HepG2 (cell line): Measurements from ENCODE around the gene PGLYRP4. TPM values are rescaled to one million over a fixed set of nuclear protein-coding genes. Genes with fewer than 3 reads are reported as not detected.

Experiments
- ATAC-seq: fragments of 200-7000 bp; cut with Tn5 transposase; 3 replicates; pipeline ENCODE4 v1.9.1; 2020; ENCODE audit warnings: mild to moderate bottlenecking, moderate library complexity
- BruUV-seq: library from RNA; stranded (reverse); fragments of 400-500 nt; replicated peaks from 2 replicates; lab custom pipeline; 2021; lab: Mats Ljungman, UMichigan
- CTCF ChIA-PET: fragments of 300-600 bp; formaldehyde crosslinking; extraction: SDS; loops from one replicate; lab custom pipeline; 2021; ENCODE audit warnings: low total read pairs, inconsistent platforms, low intra/inter-chr PET ratio; lab: Yijun Ruan, JAX
- POLR2A ChIA-PET: fragments of 350-600 bp; sonication (Branson Sonifier 250); formaldehyde crosslinking; loops from one replicate; lab custom pipeline; 2020; ENCODE audit warnings: antibody characterized with exemption, inconsistent platforms; lab: Yijun Ruan, JAX
- DNase-seq: peaks from one replicate; pipeline ENCODE4 v3.0.0-alpha.2; 2015; ENCODE audit warnings: low spot score
- FAIRE-seq: peaks from 3 replicates; lab custom pipeline; 2011; peaks lifted over from hg19 to GRCh38; lab: Jason Lieb, UNC
- H2AFZ ChIP-seq: one replicate; pipeline ENCODE4 v1.6.1; 2011; ENCODE audit warnings: low read length, inconsistent platforms
- H3K27ac ChIP-seq: fragments of 300-600 bp; 3 replicates; pipeline ENCODE4 v1.8.0; 2011; ENCODE audit warnings: mixed run types, mild to moderate bottlenecking, mixed read lengths, low read length, inconsistent platforms; ENCODE audit not compliant: insufficient read depth; ENCODE audit errors: extremely low read length
- H3K27me3 ChIP-seq, 2 experiments: fragments of 200-600 bp in 1 of 2; 2 replicates in 1 of 2; 3 replicates in 1 of 2; pipeline versions ENCODE4 v1.6.0 to v1.8.0; 2011; ENCODE audit warnings: low read length in 2 of 2, mild to moderate bottlenecking in 2 of 2, moderate library complexity in 2 of 2, inconsistent platforms in 1 of 2; ENCODE audit not compliant: insufficient read depth in 2 of 2, control insufficient read depth in 1 of 2
- H3K36me3 ChIP-seq, 2 experiments: fragments of 200-600 bp in 1 of 2; replicated peaks in 1 of 2; 2 replicates in 1 of 2; 3 replicates in 1 of 2; pipeline versions ENCODE4 v1.5.1 to v1.8.0; 2011; ENCODE audit warnings: low read length in 2 of 2, inconsistent platforms in 1 of 2; ENCODE audit not compliant: insufficient read depth in 2 of 2, control insufficient read depth in 1 of 2
- H3K4me1 ChIP-seq: 2 replicates; pipeline ENCODE4 v1.5.1; 2012; ENCODE audit warnings: low read length, inconsistent platforms; ENCODE audit not compliant: insufficient read depth
- H3K4me2 ChIP-seq: 2 replicates; pipeline ENCODE4 v1.6.0; 2011; ENCODE audit warnings: low read depth, low read length, inconsistent platforms
- H3K4me3 ChIP-seq, 3 experiments: fragments of 200-600 bp in 1 of 3; sonication (generic), shearing (Covaris generic) in 1 of 3; replicated peaks in 1 of 3; 2 replicates each; pipeline ENCODE4 v1.5.1; 2011 to 2016; ENCODE audit warnings: low read length in 3 of 3, inconsistent platforms in 2 of 3, low read depth in 2 of 3, mild to moderate bottlenecking in 2 of 3, control low read depth in 1 of 3, mixed read lengths in 1 of 3; ENCODE audit not compliant: insufficient read depth in 1 of 3
- H3K79me2 ChIP-seq: one replicate; pipeline ENCODE4 v1.6.1; 2011; ENCODE audit warnings: low read length, inconsistent platforms; ENCODE audit not compliant: insufficient read depth
- H3K9ac ChIP-seq: 2 replicates; pipeline ENCODE4 v1.6.0; 2011; ENCODE audit warnings: mild to moderate bottlenecking, low read depth, low read length, inconsistent platforms; ENCODE audit not compliant: insufficient read depth
- H3K9me3 ChIP-seq: 2 replicates; pipeline ENCODE4 v1.5.1; 2012; ENCODE audit warnings: mild to moderate bottlenecking, low read length
- H4K20me1 ChIP-seq: 2 replicates; pipeline ENCODE4 v1.6.0; 2011; ENCODE audit warnings: inconsistent platforms, mild to moderate bottlenecking, low read length, moderate library complexity; ENCODE audit not compliant: insufficient read depth
- ARID4A ChIP-seq: sonication (generic); formaldehyde crosslinking; IDR thresholded peaks from 2 replicates; pipeline ENCODE4 v1.5.0; 2020; ENCODE audit warnings: mild to moderate bottlenecking, missing genetic modification reagents, borderline replicate concordance
- CREB1 ChIP-seq, 2 experiments: fragments of 450-650 bp in 1 of 2; IDR thresholded peaks; 2 replicates each; pipeline ENCODE4 v1.6.1; 2016 to 2017; ENCODE audit warnings: control low read depth in 1 of 2, mild to moderate bottlenecking in 1 of 2, missing compliant biosample characterization in 1 of 2, missing genetic modification characterization in 1 of 2
- POLR2AphosphoS2 ChIP-seq: IDR thresholded peaks from 2 replicates; pipeline ENCODE4 v1.6.1; 2011; ENCODE audit warnings: low read depth, low read length, improper control_type of control experiment
- SOX6 ChIP-seq, 2 experiments: fragments of 450-650 bp in 1 of 2; sonication (generic) in 1 of 2; formaldehyde crosslinking in 1 of 2; IDR thresholded peaks; 2 replicates each; pipeline versions ENCODE4 v1.4.0 to v1.6.1; 2017 to 2020; ENCODE audit warnings: antibody characterized with exemption in 1 of 2, mild to moderate bottlenecking in 1 of 2, missing genetic modification reagents in 1 of 2
- ZFP62 ChIP-seq: sonication (generic); formaldehyde crosslinking; IDR thresholded peaks from 2 replicates; pipeline ENCODE4 v1.4.0; 2020; ENCODE audit warnings: missing genetic modification reagents
- ZNF136 ChIP-seq: sonication (generic); formaldehyde crosslinking; IDR thresholded peaks from 2 replicates; pipeline ENCODE4 v1.8.1; 2022; ENCODE audit warnings: low read depth, mild to moderate bottlenecking, moderate library complexity, missing genetic modification reagents
- ZNF589 ChIP-seq: sonication (generic); formaldehyde crosslinking; conservative IDR thresholded peaks from 2 replicates; pipeline ENCODE4 v1.8.0; 2022; ENCODE audit warnings: mild to moderate bottlenecking, moderate library complexity, missing genetic modification reagents
- ZNF609 ChIP-seq: sonication (generic); formaldehyde crosslinking; IDR thresholded peaks from 2 replicates; pipeline ENCODE4 v1.4.0; 2020; ENCODE audit warnings: mild to moderate bottlenecking, missing genetic modification reagents, borderline replicate concordance
- WGBS: methylation state at CpG from one replicate; pipeline ENCODE4 v1.1.6; 2017; ENCODE audit warnings: low lambda C conversion rate; 5-methylcytosine and 5-hydroxymethylcytosine counted together
- in situ Hi-C: cut with HindIII; loops from 2 replicates; pipeline ENCODE4 v1.10.0; 2017; ENCODE audit warnings: low pct_unique_long_range_greater_than_20kb; ENCODE audit not compliant: extremely low pct_ligation_motif_present
- intact Hi-C: fragments of 100-400 bp; cut with micrococcal nuclease; formaldehyde crosslinking; loops from one replicate; pipeline ENCODE4 v1.10.0; 2022; ENCODE audit not compliant: unreplicated experiment
- polyA plus RNA-seq, 8 experiments: library from polyadenylated mRNA; depleted of rRNA in 3 of 8; stranded (reverse) in 7 of 8; unstranded in 1 of 8; fragments of >200 nt; fragmentation: Illumina TruSeq in 4 of 8; extraction: Trizol in 4 of 8; gene quantifications; 2 replicates each; pipeline versions ENCODE4 v1.2.1 to v1.2.3, GENCODE V29; 2011 to 2016; ENCODE audit warnings: low read depth in 4 of 8, missing spikeins in 1 of 8, mixed read lengths in 1 of 8; ENCODE audit not compliant: insufficient read depth in 1 of 8
- total RNA-seq, 5 experiments: library from RNA; depleted of rRNA; stranded (reverse); fragments of >200 nt; fragmentation: Illumina TruSeq; extraction: Trizol; gene quantifications; 2 replicates each; pipeline ENCODE4 v1.2.3, GENCODE V29; 2016; ENCODE audit warnings: low read depth in 1 of 5

PGLYRP4 gene
- total and polyA plus RNA-seq, 2 of the 13 experiments (the other 11 are each of a cell fraction or from before 2014, with no cell fraction given), result not detected

GRCh38 chr1:153392822-153393221, 44.2 kb upstream of the PGLYRP4 start:
- intact Hi-C loops, result loop anchor here (10.0 kb wide), 2 partner anchors 58 to 998 kb away; no protein-coding TSS in a partner anchor
- FAIRE-seq, result no peak
- H3K27ac ChIP-seq, result no peak overlapping the region
- POLR2A ChIA-PET, result no interaction called here
- WGBS, result 21% methylated on average over 3 of the region's 3 CpGs
- H3K4me2 ChIP-seq, result no peak overlapping the region
- TF ChIP-seq SOX6 (IDR thresholded peaks at IDR 0.05) (no peak), SOX6 (CRISPR knock-in tag; IDR thresholded peaks at IDR 0.05) (no peak), CREB1 (IDR thresholded peaks at IDR 0.05) (peak; percentile 66), CREB1 (CRISPR knock-in tag; IDR thresholded peaks at IDR 0.05) (no peak), ZFP62 (CRISPR knock-in tag) (no peak)
- TF ChIP-seq, all 625 proteins: peak for 1
- BruUV-seq, result no TSS peak
- Histone ChIP-seq H2AFZ (no peak overlapping the region), H3K79me2 (no peaks in the 10 kb centered on the region), H3K4me3 (no peak overlapping the region), H4K20me1 (no peaks in the 10 kb centered on the region), H3K9me3 (no peaks in the 10 kb centered on the region), H3K27me3 (peaks cover 0 to 24% of the 10 kb centered on the region in 2 experiments; a peak in 4 of 5 replicates), H3K9ac (no peak overlapping the region), H3K4me1 (no peaks in the 10 kb centered on the region), H3K36me3 (no peaks in the 10 kb centered on the region)
- in situ Hi-C loops, result no loop called here
- no peak for DNase-seq
- CTCF ChIA-PET, result no interaction called here
- no peak for ATAC-seq

- peaks cover 0 to 18% of the 10 kb centered on the region in 2 experiments; a peak in 4 of 5 replicates for H3K27me3 ChIP-seq
- no peak for FAIRE-seq
- H3K36me3 ChIP-seq, result no peaks in the 10 kb centered on the region
- in situ Hi-C loops, result no loop called here
- ChIA-PET CTCF (no interaction called here), POLR2A (no interaction called here)
- no peak overlapping the region for H3K4me2 ChIP-seq
- H4K20me1 ChIP-seq, result no peaks in the 10 kb centered on the region
- no peak overlapping the region for H3K27ac ChIP-seq
- H2AFZ ChIP-seq, result no peak overlapping the region
- H3K4me1 ChIP-seq, result no peaks in the 10 kb centered on the region
- H3K9ac ChIP-seq, result no peak overlapping the region
- H3K4me3 ChIP-seq, result no peak overlapping the region
- intact Hi-C loops, result loop anchor here (10.0 kb wide), 2 partner anchors 57 to 997 kb away; no protein-coding TSS in a partner anchor
- DNase-seq, result no peak
- ATAC-seq, result no peak
- BruUV-seq, result no TSS peak
- no peaks in the 10 kb centered on the region for H3K79me2 ChIP-seq
- H3K9me3 ChIP-seq, result no peaks in the 10 kb centered on the region
- 1% methylated on average over 2 of the region's 3 CpGs for WGBS
- no peak for TF ChIP-seq ZNF136
- no peak for TF ChIP-seq ARID4A (CRISPR knock-in tag)
- no peak for TF ChIP-seq ZNF589 (CRISPR knock-in tag)
- TF ChIP-seq ZNF609 (CRISPR knock-in tag), result no peak
- TF ChIP-seq POLR2AphosphoS2, result no peak
Measured at GRCh38 chr1:153392258-153392657, 43.6 kb upstream of the PGLYRP4 start.
